GM19351 (cell line): Measurements from ENCODE around the gene SEC24A.
A peak's percentile ranks its signal among the peaks of the same experiment; 100 is the strongest.
"Not testable (repeated sequence)": the region's sequence is repeated elsewhere in the genome, so short reads cannot be mapped to it uniquely, and the experiment has no call there.

ENCODE experiments used
- ATAC-seq: cut with Tn5 transposase; IDR thresholded peaks from one replicate; pipeline ENCODE4 v1.9.1; 2021; ENCODE audit warnings: mild to moderate bottlenecking, moderate library complexity; ENCODE audit not compliant: unreplicated experiment

SEC24A gene

GRCh38 chr5:134738963-134739661 lies 90.5 kb downstream of the SEC24A start:
- ATAC-seq, result no peak

GRCh38 chr5:134741052-134741451 lies 92.5 kb downstream of the SEC24A start:
- ATAC-seq, result no peak

- ATAC-seq, result no peak
Observed at GRCh38 chr5:134742134-134742533, 93.5 kb downstream of the SEC24A start.

- ATAC-seq, result no peak
Observed at GRCh38 chr5:134749415-134749814, 100.8 kb downstream of the SEC24A start.

GRCh38 chr5:134758176-134758503 lies 109.6 kb downstream of the SEC24A start:
- peak; percentile 25 for ATAC-seq

GRCh38 chr5:134758504-134759341 lies 110.1 kb downstream of the SEC24A start, which contains the start of gene DDX46:
TSS of gene DDX46 (plus strand) at chr5:134758779. CDS start at chr5:134758939, 160 bp downstream.
- peak; percentile 97 for ATAC-seq

- ATAC-seq, result not testable (repeated sequence)
Observed at GRCh38 chr5:134767528-134768291, 119.1 kb downstream of the SEC24A start.

- no peak for ATAC-seq
Observed at GRCh38 chr5:134769206-134769605, 120.6 kb downstream of the SEC24A start.

GRCh38 chr5:134772461-134773125 lies 124.0 kb downstream of the SEC24A start:
- no peak for ATAC-seq

GRCh38 chr5:134777366-134777765 lies 128.8 kb downstream of the SEC24A start:
- no peak for ATAC-seq
